Stomach (tissue), 9 donors: ENCODE data around the gene NDUFA6. TPM values are rescaled to one million over a fixed set of nuclear protein-coding genes. Genes with fewer than 3 reads are reported as not detected.
"Not testable (repeated sequence)": the region's sequence is repeated elsewhere in the genome, so short reads cannot be mapped to it uniquely, and the experiment has no call there.

Experiments
- DNase-seq, 2 donors: peaks; one replicate each; pipeline versions ENCODE4 v3.0.0 to v3.0.0-alpha.2; 2013 to 2019
- H3K27ac ChIP-seq, 5 donors: fragments of 200-600 bp in 4 of 5; sonication (generic) in 4 of 5; one replicate each; pipeline ENCODE4 v1.5.1; 2013 to 2019; ENCODE audit warnings: mild to moderate bottlenecking in 1 of 5, moderate library complexity in 1 of 5
- H3K27me3 ChIP-seq, 3 donors: fragments of 200-600 bp; sonication (generic); one replicate each; pipeline ENCODE4 v1.5.1; 2017 to 2019; ENCODE audit warnings: mixed run types in 1 of 3
- H3K36me3 ChIP-seq, 4 donors: fragments of 200-600 bp; sonication (generic); 1 replicate in 3 of 4; 2 replicates in 1 of 4; pipeline ENCODE4 v1.5.1; 2016 to 2019
- H3K4me1 ChIP-seq, 4 donors: fragments of 200-600 bp; sonication (generic); one replicate each; pipeline ENCODE4 v1.5.1; 2016 to 2019
- H3K4me3 ChIP-seq, 4 donors: fragments of 200-600 bp; sonication (generic) in 3 of 4; one replicate each; pipeline ENCODE4 v1.5.1; 2016 to 2019; ENCODE audit warnings: mild to moderate bottlenecking in 1 of 4
- H3K9me3 ChIP-seq, 4 donors: fragments of 200-600 bp; sonication (generic); one replicate each; pipeline ENCODE4 v1.5.1; 2016 to 2019
- EP300 ChIP-seq: sonication (generic); formaldehyde crosslinking; IDR thresholded peaks from one replicate; pipeline ENCODE4 v1.6.1; 2017; ENCODE audit warnings: antibody characterized with exemption
- POLR2A ChIP-seq, 4 donors: fragments of 450-650 bp; IDR thresholded peaks; one replicate each; pipeline ENCODE4 v1.6.1; 2016; ENCODE audit warnings: antibody characterized with exemption in 4 of 4, control low read depth in 2 of 4, mild to moderate bottlenecking in 1 of 4, moderate library complexity in 1 of 4
- POLR2AphosphoS5 ChIP-seq, 3 donors: sonication (generic); formaldehyde crosslinking; IDR thresholded peaks; one replicate each; pipeline ENCODE4 v1.6.1; 2016; ENCODE audit warnings: antibody characterized with exemption in 3 of 3
- WGBS, 5 donors: extraction: QIAGEN DNeasy Blood & Tissue Kit in 3 of 5; methylation state at CpG; one replicate each; pipeline versions ENCODE4 v1.1.5 to v1.1.7; 2013 to 2018; 5-methylcytosine and 5-hydroxymethylcytosine counted together
- intact Hi-C: fragments of 100-400 bp; cut with DNase I; formaldehyde crosslinking; loops from one replicate; pipeline ENCODE4 v1.15.1; 2023; ENCODE audit warnings: low total_unique reads
- polyA plus RNA-seq, 3 donors: library from polyadenylated mRNA; stranded (reverse); fragments of 200-250 nt; gene quantifications; one replicate each; pipeline ENCODE4 v1.2.3, GENCODE V29; 2013
- total RNA-seq, 5 donors: library from RNA; depleted of rRNA; stranded (reverse); fragments of >200 nt; gene quantifications; one replicate each; pipeline versions ENCODE4 v1.1.0 to v1.2.3, GENCODE V29; 2014 to 2016
- TF ChIP-seq, protein P1 (sequence below), 7 experiments: fragments of 450-650 bp in 4 of 7; fragments of 200-600 bp in 3 of 7; sonication (generic) in 3 of 7; IDR thresholded peaks; one replicate each; pipeline ENCODE4 v1.5.1; 2016 to 2019; ENCODE audit warnings: antibody characterized with exemption in 7 of 7, control low read depth in 2 of 7, mild to moderate bottlenecking in 1 of 7
- donor health status: healthy with polysubstance abuse.
- donor health status: Bipolar disorder and iron deficiency.
- donor health status: healthy.

Gene NDUFA6
- total and polyA plus RNA-seq, 8 donors, result 49.4 to 167 (median 63.5) TPM

DNA sequence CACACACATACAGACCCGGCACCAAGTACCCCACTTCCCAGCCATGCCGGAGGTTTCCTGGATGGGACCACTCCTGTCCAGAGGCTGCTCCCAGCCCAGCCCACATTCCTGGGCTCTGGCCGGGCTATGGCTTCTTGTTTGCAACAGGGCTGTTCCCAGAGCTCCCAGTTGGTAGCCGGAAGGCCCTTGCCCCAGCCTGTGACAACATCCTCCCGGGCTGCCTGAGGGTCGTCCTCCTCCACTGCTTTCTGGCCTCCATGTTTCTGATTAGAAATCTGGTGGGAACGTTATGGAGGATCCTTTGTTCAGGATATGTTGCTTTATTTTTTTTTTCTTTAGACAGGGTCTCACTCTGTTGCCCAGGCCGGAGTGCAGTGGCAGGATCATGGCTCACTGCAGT is 41.0 kb upstream of the NDUFA6 start:
- Histone ChIP-seq H3K27me3 (no peaks in the 10 kb centered on the region), H3K36me3 (peaks cover 0 to 6% (median 0%) of the 10 kb centered on the region in 4 donors), H3K4me3 (no peak overlapping the region), H3K4me1 (peaks cover 0 to 8% (median 3%) of the 10 kb centered on the region in 4 donors), H3K9me3 (no peaks in the 10 kb centered on the region), H3K27ac (no peak overlapping the region)
- intact Hi-C loops, result no loop called here
- no peak for DNase-seq
- 58 to 78% (median 72%) methylated on average over 8 of the region's 8 CpGs for WGBS, 5 donors
- TF ChIP-seq POLR2AphosphoS5 (IDR thresholded peaks at IDR 0.05), result no peak
- no peak for TF ChIP-seq EP300
- no peak for TF ChIP-seq POLR2A (IDR thresholded peaks at IDR 0.05)
- TF ChIP-seq, protein P1, sequence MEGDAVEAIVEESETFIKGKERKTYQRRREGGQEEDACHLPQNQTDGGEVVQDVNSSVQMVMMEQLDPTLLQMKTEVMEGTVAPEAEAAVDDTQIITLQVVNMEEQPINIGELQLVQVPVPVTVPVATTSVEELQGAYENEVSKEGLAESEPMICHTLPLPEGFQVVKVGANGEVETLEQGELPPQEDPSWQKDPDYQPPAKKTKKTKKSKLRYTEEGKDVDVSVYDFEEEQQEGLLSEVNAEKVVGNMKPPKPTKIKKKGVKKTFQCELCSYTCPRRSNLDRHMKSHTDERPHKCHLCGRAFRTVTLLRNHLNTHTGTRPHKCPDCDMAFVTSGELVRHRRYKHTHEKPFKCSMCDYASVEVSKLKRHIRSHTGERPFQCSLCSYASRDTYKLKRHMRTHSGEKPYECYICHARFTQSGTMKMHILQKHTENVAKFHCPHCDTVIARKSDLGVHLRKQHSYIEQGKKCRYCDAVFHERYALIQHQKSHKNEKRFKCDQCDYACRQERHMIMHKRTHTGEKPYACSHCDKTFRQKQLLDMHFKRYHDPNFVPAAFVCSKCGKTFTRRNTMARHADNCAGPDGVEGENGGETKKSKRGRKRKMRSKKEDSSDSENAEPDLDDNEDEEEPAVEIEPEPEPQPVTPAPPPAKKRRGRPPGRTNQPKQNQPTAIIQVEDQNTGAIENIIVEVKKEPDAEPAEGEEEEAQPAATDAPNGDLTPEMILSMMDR (IDR thresholded peaks at IDR 0.05), result no peak

DNA sequence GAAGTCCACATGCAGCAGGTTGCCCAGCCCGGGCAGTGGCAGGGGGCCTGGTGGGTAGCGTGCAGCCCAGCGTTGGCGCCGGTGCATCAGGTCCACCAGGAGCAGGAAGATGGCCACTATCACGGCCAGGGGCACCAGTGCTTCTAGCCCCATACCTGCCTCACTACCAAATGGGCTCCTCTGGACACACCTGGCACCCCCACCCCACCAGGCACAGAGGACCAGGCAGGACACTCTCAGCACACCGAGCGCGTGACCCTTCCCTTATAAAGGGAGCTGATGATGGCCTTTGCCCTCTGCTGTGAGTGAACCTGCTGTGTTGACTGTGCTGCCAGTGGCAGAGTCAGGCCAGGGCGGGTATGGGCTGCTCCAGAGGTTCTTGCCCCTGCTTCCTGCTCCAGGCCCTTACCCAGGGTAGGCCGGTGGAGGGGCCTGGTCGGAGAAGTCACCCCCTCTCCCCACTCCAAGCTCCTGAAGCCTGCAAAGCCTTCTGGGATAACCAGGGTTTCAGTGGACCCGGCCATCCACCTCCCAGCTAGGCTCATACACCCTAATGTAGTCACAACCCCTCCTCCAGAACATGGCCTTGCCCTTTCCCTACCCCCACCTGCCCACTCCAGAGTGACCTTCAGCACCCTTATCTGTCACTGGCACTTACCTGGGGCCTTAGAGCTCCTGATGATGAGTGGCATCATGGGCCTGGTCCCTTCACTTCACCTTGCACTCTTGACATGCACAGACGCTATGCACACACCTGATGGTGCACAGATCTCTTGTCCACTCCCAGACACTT is 40.3 kb upstream of the NDUFA6 start, which contains the start of gene CYP2D6:
TSS of gene CYP2D6 (minus strand) at position 172 of the 793 bp plus-strand sequence. CDS start at position 153, 19 bp downstream.
- DNase-seq, intact Hi-C loops, H3K27me3 ChIP-seq, H3K27ac ChIP-seq, H3K36me3 ChIP-seq, H3K4me3 ChIP-seq, H3K9me3 ChIP-seq, H3K4me1 ChIP-seq: not testable (repeated sequence)
- 69 to 78% (median 72%) methylated on average over 13 to 14 of the region's 14 CpGs for WGBS, 5 donors

DNA sequence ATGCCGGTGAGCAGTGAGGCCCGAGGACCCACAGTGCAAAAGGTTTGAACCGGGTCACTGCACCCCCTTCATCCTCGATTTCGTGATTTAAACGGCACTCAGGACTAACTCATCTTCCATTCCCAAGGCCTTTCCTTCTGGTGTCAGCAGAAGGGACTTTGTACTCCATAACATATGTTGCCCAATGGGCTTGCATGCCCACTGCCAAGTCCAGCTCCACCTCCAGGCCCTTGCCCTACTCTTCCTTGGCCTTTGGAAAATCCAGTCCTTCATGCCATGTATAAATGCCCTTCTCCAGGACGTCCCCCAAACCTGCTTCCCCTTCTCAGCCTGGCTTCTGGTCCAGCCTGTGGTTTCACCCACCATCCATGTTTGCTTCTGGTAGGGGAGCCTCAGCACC is 39.6 kb upstream of the NDUFA6 start:
- not testable (repeated sequence) for H3K9me3 ChIP-seq

DNA sequence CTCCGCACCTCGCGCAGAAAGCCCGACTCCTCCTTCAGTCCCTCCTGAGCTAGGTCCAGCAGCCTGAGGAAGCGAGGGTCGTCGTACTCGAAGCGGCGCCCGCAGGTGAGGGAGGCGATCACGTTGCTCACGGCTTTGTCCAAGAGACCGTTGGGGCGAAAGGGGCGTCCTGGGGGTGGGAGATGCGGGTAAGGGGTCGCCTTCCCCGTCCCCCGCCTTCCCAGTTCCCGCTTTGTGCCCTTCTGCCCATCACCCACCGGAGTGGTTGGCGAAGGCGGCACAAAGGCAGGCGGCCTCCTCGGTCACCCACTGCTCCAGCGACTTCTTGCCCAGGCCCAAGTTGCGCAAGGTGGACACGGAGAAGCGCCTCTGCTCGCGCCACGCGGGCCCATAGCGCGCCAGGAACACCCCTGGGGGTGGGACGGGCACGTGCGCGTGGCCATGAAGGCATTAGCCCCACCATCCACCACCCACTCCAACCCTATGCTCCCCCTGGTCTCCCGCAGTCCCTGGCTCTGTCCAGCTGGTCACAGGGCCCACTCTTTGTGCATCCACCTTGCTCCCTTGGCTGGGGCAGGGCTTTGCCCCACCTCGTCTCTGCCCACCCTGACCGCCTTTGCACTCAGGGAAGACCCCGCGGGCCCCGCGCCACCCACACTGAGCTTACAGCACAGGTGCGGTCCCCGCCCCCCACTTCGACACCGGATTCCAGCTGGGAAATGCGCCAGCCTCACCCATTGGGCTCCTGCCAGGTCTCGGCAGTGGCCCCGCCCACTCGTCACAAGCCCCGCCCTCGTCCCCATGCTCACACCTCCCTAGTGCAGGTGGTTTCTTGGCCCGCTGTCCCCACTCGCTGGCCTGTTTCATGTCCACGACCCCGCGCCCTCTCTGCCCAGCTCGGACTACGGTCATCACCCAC is 38.5 kb upstream of the NDUFA6 start:
- 57 to 70% (median 61%) methylated on average over 31 to 65 of the region's 65 CpGs for WGBS, 5 donors
- H3K36me3 ChIP-seq, H3K4me1 ChIP-seq, intact Hi-C loops, H3K27me3 ChIP-seq, H3K27ac ChIP-seq, H3K9me3 ChIP-seq: not testable (repeated sequence)
- DNase-seq, result peak in 1 of 2 donors; percentile 59
- peak overlapping the region in 1 of 4 donors; percentile 7 for H3K4me3 ChIP-seq

More for the DNA sequence above, 39.6 kb upstream of the NDUFA6 start:
- WGBS, 5 donors, result 0 to 29% (median 7%) methylated on average over 1 of the region's 7 CpGs
- H3K36me3 ChIP-seq, intact Hi-C loops, H3K4me1 ChIP-seq, DNase-seq, H3K27ac ChIP-seq, H3K27me3 ChIP-seq, H3K4me3 ChIP-seq: not testable (repeated sequence)

DNA sequence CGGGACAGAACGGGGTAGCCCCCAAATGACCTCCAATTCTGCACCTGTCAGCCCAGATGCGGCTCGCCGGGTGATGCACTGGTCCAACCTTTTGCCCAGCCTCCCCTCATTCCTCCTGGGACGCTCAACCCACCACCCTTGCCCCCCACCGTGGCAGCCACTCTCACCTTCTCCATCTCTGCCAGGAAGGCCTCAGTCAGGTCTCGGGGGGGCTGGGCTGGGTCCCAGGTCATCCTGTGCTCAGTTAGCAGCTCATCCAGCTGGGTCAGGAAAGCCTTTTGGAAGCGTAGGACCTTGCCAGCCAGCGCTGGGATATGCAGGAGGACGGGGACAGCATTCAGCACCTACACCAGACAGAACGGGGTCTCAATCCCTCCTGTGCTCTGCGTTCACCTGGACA is 37.4 kb upstream of the NDUFA6 start:
- H3K36me3 ChIP-seq, DNase-seq, H3K27me3 ChIP-seq, H3K27ac ChIP-seq, intact Hi-C loops, H3K4me3 ChIP-seq, H3K9me3 ChIP-seq, H3K4me1 ChIP-seq: not testable (repeated sequence)
- 82 to 93% (median 85%) methylated on average over 5 to 13 of the region's 13 CpGs for WGBS, 5 donors

DNA sequence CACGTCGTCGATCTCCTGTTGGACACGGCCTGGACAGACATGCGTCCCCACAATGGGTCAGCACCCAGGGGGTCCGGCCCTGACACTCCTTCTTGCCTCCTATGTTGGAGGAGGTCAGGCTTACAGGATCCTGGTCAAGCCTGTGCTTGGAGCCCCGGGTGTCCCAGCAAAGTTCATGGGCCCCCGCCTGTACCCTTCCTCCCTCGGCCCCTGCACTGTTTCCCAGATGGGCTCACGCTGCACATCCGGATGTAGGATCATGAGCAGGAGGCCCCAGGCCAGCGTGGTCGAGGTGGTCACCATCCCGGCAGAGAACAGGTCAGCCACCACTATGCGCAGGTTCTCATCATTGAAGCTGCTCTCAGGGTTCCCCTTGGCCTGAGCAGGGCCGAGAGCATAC is 37.0 kb upstream of the NDUFA6 start:
- no peak for DNase-seq
- intact Hi-C loops, result no loop called here
- Histone ChIP-seq H3K9me3 (no peaks in the 10 kb centered on the region), H3K36me3 (peaks cover 0 to 6% (median 0%) of the 10 kb centered on the region in 4 donors), H3K4me1 (peaks cover 0 to 8% (median 3%) of the 10 kb centered on the region in 4 donors), H3K27ac (no peak overlapping the region), H3K27me3 (no peaks in the 10 kb centered on the region), H3K4me3 (no peak overlapping the region)
- 86 to 97% (median 92%) methylated on average over 12 to 16 of the region's 16 CpGs for WGBS, 5 donors
- TF ChIP-seq, protein P1 (IDR thresholded peaks at IDR 0.05), result no peak
- no peak for TF ChIP-seq EP300
- no peak for TF ChIP-seq POLR2A (IDR thresholded peaks at IDR 0.05)
- TF ChIP-seq POLR2AphosphoS5 (IDR thresholded peaks at IDR 0.05), result no peak

DNA sequence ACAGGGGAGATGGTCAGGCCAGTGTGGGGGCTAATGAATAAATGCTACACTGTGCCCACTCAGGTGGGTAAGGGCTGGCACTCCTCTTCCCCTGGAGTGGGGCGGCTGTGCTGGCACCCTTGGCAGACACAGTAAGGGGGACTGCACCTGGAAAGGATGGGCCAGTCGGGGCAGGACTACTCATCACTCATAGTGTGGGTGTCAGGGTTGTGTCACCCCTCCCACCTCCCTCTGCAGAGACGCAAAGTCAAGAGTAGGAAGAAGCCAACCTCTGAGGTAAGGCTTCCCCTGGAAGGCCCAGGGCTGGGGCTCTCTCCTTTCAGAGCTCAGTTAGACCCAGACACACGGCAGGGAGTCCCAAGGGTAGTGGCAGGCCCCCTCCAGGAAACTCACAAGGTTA is 33.0 kb upstream of the NDUFA6 start:
- DNase-seq, H3K9me3 ChIP-seq, intact Hi-C loops, H3K4me1 ChIP-seq, H3K4me3 ChIP-seq, H3K27me3 ChIP-seq, H3K36me3 ChIP-seq, H3K27ac ChIP-seq: not testable (repeated sequence)
- WGBS, 5 donors, result no CpG with 5 or more reads among the region's 4 CpGs

DNA sequence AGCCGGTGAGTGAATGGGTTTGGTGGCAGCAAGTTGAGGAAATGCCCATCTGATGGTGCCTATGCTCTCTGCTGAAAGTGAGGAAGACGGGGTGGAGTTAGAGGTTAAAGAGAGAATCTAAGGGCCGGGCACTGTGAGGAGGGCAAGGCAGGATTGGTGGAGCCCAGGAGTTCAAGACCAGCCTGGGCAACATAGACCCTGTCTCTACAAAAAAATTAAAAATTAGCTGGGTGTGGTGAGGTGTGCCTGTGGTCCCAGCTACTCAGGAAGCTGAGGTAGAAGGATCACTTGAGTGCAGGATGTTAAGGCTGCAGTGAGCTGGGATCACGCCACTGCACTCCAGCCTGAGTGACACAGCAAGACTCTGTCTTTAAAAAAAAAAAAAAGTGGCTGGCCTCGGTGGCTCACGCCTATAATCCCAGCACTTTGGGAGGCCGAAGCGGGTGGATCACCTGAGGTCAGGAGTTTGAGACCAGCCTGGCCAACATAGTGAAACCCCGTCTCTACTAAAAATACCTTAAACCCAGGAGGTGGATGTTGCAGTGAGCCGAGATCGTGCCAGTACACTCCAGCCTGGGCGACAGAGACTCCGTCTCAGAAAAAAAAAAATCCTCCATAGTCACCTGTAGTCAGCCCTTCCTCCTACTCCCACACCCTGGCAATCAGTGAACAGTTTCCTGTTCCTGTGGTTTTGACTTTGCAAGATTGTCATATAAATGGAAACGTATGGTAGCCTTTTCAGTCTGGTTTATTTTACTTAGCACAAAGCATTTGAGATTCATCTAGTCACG is 29.9 kb upstream of the NDUFA6 start:
- H3K36me3 ChIP-seq, intact Hi-C loops, H3K27me3 ChIP-seq, H3K4me1 ChIP-seq, H3K27ac ChIP-seq, H3K9me3 ChIP-seq, H3K4me3 ChIP-seq: not testable (repeated sequence)
- WGBS, 5 donors, result 59 to 66% (median 60%) methylated on average over 15 of the region's 15 CpGs
- peak in 1 of 2 donors; percentile 44 for DNase-seq
